NCI-H2227 (cell line): ENCODE data around the gene SLC7A6OS.

ENCODE experiments used
- DNase-seq: peaks from one replicate; lab custom pipeline; 2025; ENCODE audit not compliant: unreplicated experiment; lab: John Stamatoyannopoulos, UW

SLC7A6OS gene

GRCh38 chr16:68257906-68258800 lies 52.6 kb downstream of the SLC7A6OS start:
- no peak for DNase-seq

GRCh38 chr16:68257251-68257905 lies 53.4 kb downstream of the SLC7A6OS start:
- DNase-seq, result no peak

- DNase-seq, result no peak
Observed at GRCh38 chr16:68255712-68256111, 55.0 kb downstream of the SLC7A6OS start.

GRCh38 chr16:68253721-68254120 lies 57.0 kb downstream of the SLC7A6OS start:
- DNase-seq, result no peak

- DNase-seq, result no peak
Observed at GRCh38 chr16:68252383-68252782, 58.4 kb downstream of the SLC7A6OS start.

- no peak for DNase-seq
Observed at GRCh38 chr16:68251832-68252231, 58.9 kb downstream of the SLC7A6OS start.

- no peak for DNase-seq
Observed at GRCh38 chr16:68250951-68251350, 59.8 kb downstream of the SLC7A6OS start.

- no peak for DNase-seq
Observed at GRCh38 chr16:68249371-68249770, 61.4 kb downstream of the SLC7A6OS start.
